Common myeloid progenitor, CD34-positive (primary cell): ENCODE results near the gene PDK3. TPM values are rescaled to one million over a fixed set of nuclear protein-coding genes. Genes with fewer than 3 reads are reported as not detected.

Experiments used
- CTCF ChIA-PET: fragments of 350-600 bp; sonication (Branson Sonifier 250); formaldehyde crosslinking; loops from one replicate; lab custom pipeline; 2021; ENCODE audit warnings: antibody characterized with exemption; lab: Charles Lee
- POLR2A ChIA-PET: fragments of 350-600 bp; sonication (Branson Sonifier 250); formaldehyde crosslinking; loops from one replicate; lab custom pipeline; 2021; ENCODE audit warnings: antibody characterized with exemption; lab: Charles Lee
- DNase-seq, 3 donors: peaks; one replicate each; pipeline versions ENCODE4 v3.0.0 to v3.0.0-alpha.2; 2013
- H3K27ac ChIP-seq, 2 experiments: 1 replicate in 1 of 2; 2 replicates in 1 of 2; pipeline ENCODE4 v1.7.0; 2013; ENCODE audit warnings: inconsistent platforms in 2 of 2, low read length in 2 of 2, mild to moderate bottlenecking in 2 of 2, low read depth in 1 of 2, moderate library complexity in 1 of 2; ENCODE audit not compliant: severe bottlenecking in 2 of 2, insufficient read depth in 1 of 2, poor library complexity in 1 of 2
- H3K27me3 ChIP-seq, 5 experiments: replicated peaks in 2 of 5; 1 replicate in 3 of 5; 2 replicates in 2 of 5; pipeline versions ENCODE4 v1.6.1 to v1.7.0; 2013; ENCODE audit warnings: low read length in 4 of 5, mild to moderate bottlenecking in 2 of 5, moderate library complexity in 2 of 5, inconsistent platforms in 1 of 5; ENCODE audit not compliant: insufficient read depth in 5 of 5, control insufficient read depth in 4 of 5
- H3K36me3 ChIP-seq, 4 experiments: 1 replicate in 2 of 4; 2 replicates in 2 of 4; pipeline versions ENCODE4 v1.6.1 to v1.7.0; 2013; ENCODE audit warnings: low read length in 3 of 4, control low read depth in 1 of 4, mild to moderate bottlenecking in 1 of 4; ENCODE audit not compliant: control insufficient read depth in 4 of 4, insufficient read depth in 4 of 4
- H3K4me1 ChIP-seq, 4 experiments: 1 replicate in 3 of 4; 2 replicates in 1 of 4; pipeline versions ENCODE4 v1.6.1 to v1.7.1; 2013; ENCODE audit warnings: low read length in 3 of 4, mild to moderate bottlenecking in 3 of 4, control low read depth in 1 of 4, inconsistent platforms in 1 of 4, moderate library complexity in 1 of 4; ENCODE audit not compliant: control insufficient read depth in 4 of 4, insufficient read depth in 4 of 4; ENCODE audit errors: control extremely low read depth in 1 of 4
- H3K4me3 ChIP-seq, 7 experiments: 1 replicate in 4 of 7; 2 replicates in 3 of 7; pipeline versions ENCODE4 v1.5.1 to v1.7.0; 2013; ENCODE audit warnings: mild to moderate bottlenecking in 7 of 7, low read length in 6 of 7, moderate library complexity in 6 of 7, inconsistent platforms in 2 of 7, low read depth in 2 of 7, control low read depth in 1 of 7; ENCODE audit not compliant: insufficient read depth in 4 of 7, control insufficient read depth in 1 of 7; ENCODE audit errors: extremely low read depth in 1 of 7
- H3K9me3 ChIP-seq, 5 experiments: 1 replicate in 4 of 5; 2 replicates in 1 of 5; pipeline versions ENCODE4 v1.6.1 to v1.7.1; 2013; ENCODE audit warnings: low read length in 4 of 5, mild to moderate bottlenecking in 2 of 5, inconsistent platforms in 1 of 5, low read depth in 1 of 5, moderate library complexity in 1 of 5; ENCODE audit not compliant: control insufficient read depth in 4 of 5, insufficient read depth in 2 of 5; ENCODE audit errors: control extremely low read depth in 1 of 5
- WGBS: methylation state at CpG from one replicate; pipeline ENCODE4 v1.1.5; 2013; ENCODE audit not compliant: insufficient coverage; 5-methylcytosine and 5-hydroxymethylcytosine counted together
- polyA plus RNA-seq: library from polyadenylated mRNA; unstranded; fragments of 120-200 nt; gene quantifications from one replicate; pipeline ENCODE4 v1.2.1, GENCODE V29; 2013

Gene PDK3
- polyA plus RNA-seq: 10.6 TPM

GRCh38 chrX:24464836-24465531 lies at the start of gene PDK3:
Gene PDK3, plus strand, starts transcription at chrX:24465286. Its CDS starts 170 bp downstream, at chrX:24465456.
- peak within 1 kb of the TSS in 1 of 2 experiments; percentile 74 for H3K27ac ChIP-seq
- peak; percentile 88 to 94 (median 94) for DNase-seq
- peaks cover 0 to 2% (median 0%) of the 10 kb centered on the region in 4 experiments for H3K36me3 ChIP-seq
- POLR2A ChIA-PET: no interaction called here
- WGBS: 36% methylated on average over 83 of the region's 83 CpGs
- H3K4me1 ChIP-seq: peaks cover 4 to 27% (median 11%) of the 10 kb centered on the region in 4 experiments
- H3K27me3 ChIP-seq: no peaks in the 10 kb centered on the region
- H3K9me3 ChIP-seq: no peaks in the 10 kb centered on the region
- peak within 1 kb of the TSS; percentile 55 to 81 (median 69) for H3K4me3 ChIP-seq
- CTCF ChIA-PET: interaction anchor here (0.6 to 2.1 kb wide), 3 partner anchors 20 to 69 kb away, joined by 3 to 8 read pairs (median 3); no protein-coding TSS in a partner anchor

GRCh38 chrX:24415921-24416320 lies 49.2 kb upstream of the PDK3 start:
- ChIA-PET POLR2A (no interaction called here), CTCF (interaction anchor here (0.7 to 1.6 kb wide), 3 partner anchors 19 to 66 kb away, joined by 3 read pairs; no protein-coding TSS in a partner anchor)
- Histone ChIP-seq H3K36me3 (no peaks in the 10 kb centered on the region), H3K27ac (no peak overlapping the region), H3K27me3 (peaks cover 0 to 4% (median 0%) of the 10 kb centered on the region in 5 experiments), H3K4me3 (no peak overlapping the region), H3K4me1 (no peaks in the 10 kb centered on the region), H3K9me3 (peaks cover 0 to 5% (median 2%) of the 10 kb centered on the region in 5 experiments)
- WGBS: 94% methylated on average over 2 of the region's 5 CpGs
- no peak for DNase-seq

- H3K4me1 ChIP-seq: peaks cover 0 to 1% (median 0%) of the 10 kb centered on the region in 4 experiments
- DNase-seq: no peak
- peaks cover 0 to 1% (median 0%) of the 10 kb centered on the region in 5 experiments for H3K9me3 ChIP-seq
- peaks cover 0 to 3% (median 0%) of the 10 kb centered on the region in 5 experiments for H3K27me3 ChIP-seq
- no peaks in the 10 kb centered on the region for H3K36me3 ChIP-seq
- no peak overlapping the region for H3K27ac ChIP-seq
- ChIA-PET POLR2A (no interaction called here), CTCF (no interaction called here)
- 80% methylated on average over 1 of the region's 2 CpGs for WGBS
- H3K4me3 ChIP-seq: no peak overlapping the region
Observed at GRCh38 chrX:24423960-24424359, 41.1 kb upstream of the PDK3 start.

- POLR2A ChIA-PET: no interaction called here
- H3K4me1 ChIP-seq: peaks cover 0 to 1% (median 0%) of the 10 kb centered on the region in 4 experiments
- peaks cover 0 to 3% (median 0%) of the 10 kb centered on the region in 5 experiments for H3K27me3 ChIP-seq
- no peaks in the 10 kb centered on the region for H3K36me3 ChIP-seq
- DNase-seq: no peak
- WGBS: 91% methylated on average over 4 of the region's 8 CpGs
- H3K4me3 ChIP-seq: no peak overlapping the region
- CTCF ChIA-PET: no interaction called here
- H3K9me3 ChIP-seq: peaks cover 0 to 3% (median 0%) of the 10 kb centered on the region in 5 experiments
- H3K27ac ChIP-seq: no peak overlapping the region
Observed at GRCh38 chrX:24424948-24425347, 40.1 kb upstream of the PDK3 start.

GRCh38 chrX:24425806-24426205 lies 39.3 kb upstream of the PDK3 start:
- 67% methylated on average over 1 of the region's 2 CpGs for WGBS
- Histone ChIP-seq H3K4me3 (no peak overlapping the region), H3K36me3 (no peaks in the 10 kb centered on the region), H3K27ac (no peak overlapping the region), H3K4me1 (peaks cover 0 to 1% (median 0%) of the 10 kb centered on the region in 4 experiments), H3K9me3 (peaks cover 0 to 3% (median 0%) of the 10 kb centered on the region in 5 experiments), H3K27me3 (peaks cover 0 to 3% (median 0%) of the 10 kb centered on the region in 5 experiments)
- ChIA-PET POLR2A (no interaction called here), CTCF (interaction anchor here (0.6 kb wide), 1 partner anchor 46 kb away, joined by 4 read pairs; no protein-coding TSS in a partner anchor)
- no peak for DNase-seq

- no peak overlapping the region for H3K27ac ChIP-seq
- peak in 2 of 3 donors; percentile 35 to 54 for DNase-seq
- no peaks in the 10 kb centered on the region for H3K36me3 ChIP-seq
- H3K4me1 ChIP-seq: peaks cover 0 to 1% (median 0%) of the 10 kb centered on the region in 4 experiments
- ChIA-PET CTCF (interaction anchor here (0.6 kb wide), 1 partner anchor 46 kb away, joined by 4 read pairs; no protein-coding TSS in a partner anchor), POLR2A (no interaction called here)
- peaks cover 0 to 3% (median 0%) of the 10 kb centered on the region in 5 experiments for H3K9me3 ChIP-seq
- H3K27me3 ChIP-seq: peaks cover 0 to 3% (median 0%) of the 10 kb centered on the region in 5 experiments
- WGBS: 80% methylated on average over 1 of the region's 2 CpGs
- H3K4me3 ChIP-seq: peak overlapping the region in 2 of 7 experiments; percentile 3 to 54
Observed at GRCh38 chrX:24426340-24426913, 38.7 kb upstream of the PDK3 start.
